Kidney (tissue), 14 donors: ENCODE data around the gene DIPK1C. TPM values are rescaled to one million over a fixed set of nuclear protein-coding genes. Genes with fewer than 3 reads are reported as not detected.
A peak's percentile ranks its signal among the peaks of the same experiment; 100 is the strongest.

Experiments used
- DNase-seq, 5 donors: peaks; one replicate each; pipeline ENCODE4 v3.0.0-alpha.2; 2013 to 2020
- FAIRE-seq: peaks from 2 replicates; lab custom pipeline; 2012; peaks lifted over from hg19 to GRCh38; lab: Jason Lieb, UNC
- H3K27ac ChIP-seq, 2 donors: one replicate each; pipeline ENCODE4 v1.7.0; 2013; ENCODE audit warnings: low read depth in 2 of 2, low read length in 2 of 2, inconsistent platforms in 1 of 2
- H3K27me3 ChIP-seq: one replicate; pipeline ENCODE4 v1.7.1; 2013; ENCODE audit warnings: low read length, inconsistent platforms; ENCODE audit not compliant: control insufficient read depth, insufficient read depth
- H3K36me3 ChIP-seq, 3 donors: one replicate each; pipeline versions ENCODE4 v1.7.0 to v1.7.1; 2013; ENCODE audit warnings: low read length in 3 of 3, control low read depth in 1 of 3, inconsistent platforms in 1 of 3; ENCODE audit not compliant: insufficient read depth in 3 of 3, control insufficient read depth in 2 of 3
- H3K4me1 ChIP-seq, 3 donors: one replicate each; pipeline versions ENCODE4 v1.7.0 to v1.7.1; 2013; ENCODE audit warnings: low read length in 3 of 3, inconsistent platforms in 1 of 3, low read depth in 1 of 3; ENCODE audit not compliant: control insufficient read depth in 2 of 3, insufficient read depth in 2 of 3
- H3K4me3 ChIP-seq, 3 donors: one replicate each; pipeline versions ENCODE4 v1.7.0 to v1.8.1; 2013; ENCODE audit warnings: low read length in 3 of 3, control low read depth in 1 of 3, inconsistent platforms in 1 of 3
- H3K9ac ChIP-seq, 3 donors: one replicate each; pipeline versions ENCODE4 v1.7.0 to v1.7.1; 2013; ENCODE audit warnings: low read length in 3 of 3, control low read depth in 1 of 3, inconsistent platforms in 1 of 3
- H3K9me3 ChIP-seq, 3 donors: one replicate each; pipeline versions ENCODE4 v1.7.0 to v1.7.1; 2013; ENCODE audit warnings: low read length in 3 of 3, control low read depth in 1 of 3, inconsistent platforms in 1 of 3; ENCODE audit not compliant: control insufficient read depth in 2 of 3, insufficient read depth in 1 of 3
- CTCF ChIP-seq: IDR thresholded peaks from 3 replicates; pipeline ENCODE4 v1.5.1; 2012; ENCODE audit warnings: mild to moderate bottlenecking, moderate library complexity, borderline replicate concordance; ENCODE audit not compliant: insufficient read depth; ENCODE audit errors: extremely low read depth
- intact Hi-C: fragments of 100-400 bp; cut with DNase I; formaldehyde crosslinking; loops from one replicate; pipeline ENCODE4 v1.11.1; 2022
- polyA plus RNA-seq: library from polyadenylated mRNA; stranded (reverse); fragments of 350-450 nt; fragmentation: Illumina TruSeq; extraction: RNeasy Lipid Tissue Mini Kit (QIAGEN cat#74804); gene quantifications from one replicate; pipeline ENCODE4 v1.2.3, GENCODE V29; 2014; ENCODE audit warnings: low read depth, low replicate concordance; ENCODE audit not compliant: insufficient read depth
- total RNA-seq: library from RNA; stranded (reverse); fragmentation: NEBNext Ultra II Directional; extraction: Animal tissue kit (Norgen Biotek cat#: 25700); gene quantifications from one replicate; pipeline ENCODE4 v1.2.1, GENCODE V29; 2021
- donor health status: control.
- donor health status: control.
- donor health status: control.
- donor health status: control.
- donor health status: control.
- donor health status: DM: yes; HTN: yes; CAD: no.
- donor health status: Normal renal cell carcinoma (clear cell type).

The DIPK1C gene
- total and polyA plus RNA-seq, 2 donors from 2014 or later, result 0.09 TPM; not detected in 1

- peak in 2 of 5 donors; percentile 30 to 91 for DNase-seq
- FAIRE-seq, result peak; percentile 52
- peaks cover 5 to 23% (median 12%) of the 10 kb centered on the region in 3 donors for H3K36me3 ChIP-seq
- no peaks in the 10 kb centered on the region for H3K27me3 ChIP-seq
- intact Hi-C loops, result no loop called here
- peak overlapping the region; percentile 7 to 63 (median 53) for H3K4me3 ChIP-seq
- peak overlapping the region; percentile 72 to 95 for H3K27ac ChIP-seq
- H3K4me1 ChIP-seq, result peaks cover 4 to 33% (median 25%) of the 10 kb centered on the region in 3 donors
- no peaks in the 10 kb centered on the region for H3K9me3 ChIP-seq
- no peak for TF ChIP-seq CTCF
- H3K9ac ChIP-seq, result peak overlapping the region in 2 of 3 donors; percentile 51 to 64
Observed at GRCh38 chr18:74499633-74500032, 42.5 kb upstream of the DIPK1C start.

GRCh38 chr18:74498712-74499627 lies 41.9 kb upstream of the DIPK1C start:
- TF ChIP-seq CTCF, result no peak
- Histone ChIP-seq H3K4me3 (peak overlapping the region; percentile 7 to 63 (median 53)), H3K27ac (peak overlapping the region; percentile 72 to 95), H3K9ac (peak overlapping the region in 2 of 3 donors; percentile 36 to 51), H3K9me3 (no peaks in the 10 kb centered on the region), H3K36me3 (peaks cover 4 to 23% (median 8%) of the 10 kb centered on the region in 3 donors), H3K4me1 (peaks cover 4 to 33% (median 25%) of the 10 kb centered on the region in 3 donors), H3K27me3 (no peaks in the 10 kb centered on the region)
- DNase-seq (peak in 2 of 5 donors; percentile 31 to 85), FAIRE-seq (no peak)
- intact Hi-C loops, result no loop called here

- Histone ChIP-seq H3K4me3 (peak overlapping the region in 2 of 3 donors; percentile 12 to 74), H3K27me3 (no peaks in the 10 kb centered on the region), H3K9ac (peak overlapping the region in 1 of 3 donors; percentile 65), H3K4me1 (peaks cover 4 to 30% (median 25%) of the 10 kb centered on the region in 3 donors), H3K27ac (peak overlapping the region; percentile 95), H3K9me3 (no peaks in the 10 kb centered on the region), H3K36me3 (peaks cover 2 to 14% (median 4%) of the 10 kb centered on the region in 3 donors)
- DNase-seq, result peak in 3 of 5 donors; percentile 36 to 78 (median 69)
- no peak for TF ChIP-seq CTCF
- intact Hi-C loops, result no loop called here
- FAIRE-seq, result no peak
Observed at GRCh38 chr18:74497778-74498177, 40.7 kb upstream of the DIPK1C start.
